CD4-positive, alpha-beta T cell treated with Interleukin-17A for 1 hour (primary cell): ENCODE measurements around the gene HPCAL1.

Experiments used
- DNase-seq: peaks from one replicate; pipeline ENCODE4 v3.0.0-alpha.2; 2020

The HPCAL1 gene

GRCh38 chr2:10410001-10410822 is 107.5 kb downstream of the HPCAL1 start:
- DNase-seq = no peak

- no peak for DNase-seq
Observed at GRCh38 chr2:10410823-10411437, 108.2 kb downstream of the HPCAL1 start.

DNA sequence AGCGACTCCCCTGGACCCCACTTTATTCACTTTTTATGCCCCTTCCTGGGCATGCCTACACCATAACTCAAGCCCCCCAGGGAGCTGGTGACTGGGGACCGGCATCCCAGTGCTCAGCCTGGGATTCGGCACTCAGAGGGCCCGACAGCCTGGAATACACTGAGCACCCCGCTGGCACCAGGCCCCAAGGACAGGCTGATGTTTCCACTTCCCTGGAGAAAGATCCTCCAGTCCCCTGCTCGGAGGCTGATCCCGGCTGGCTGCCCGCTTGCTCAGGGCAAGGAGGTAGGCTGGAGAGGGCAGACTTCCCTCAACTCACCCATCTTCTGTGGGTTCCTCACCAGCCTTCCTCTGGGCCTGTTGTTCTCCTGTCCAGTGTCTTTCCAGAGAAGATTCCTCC is 108.9 kb downstream of the HPCAL1 start:
- DNase-seq = no peak

- peak; percentile 35 for DNase-seq
Observed at GRCh38 chr2:10412380-10412779, 109.7 kb downstream of the HPCAL1 start.

- no peak for DNase-seq
Observed at GRCh38 chr2:10413503-10413902, 110.8 kb downstream of the HPCAL1 start.

DNA sequence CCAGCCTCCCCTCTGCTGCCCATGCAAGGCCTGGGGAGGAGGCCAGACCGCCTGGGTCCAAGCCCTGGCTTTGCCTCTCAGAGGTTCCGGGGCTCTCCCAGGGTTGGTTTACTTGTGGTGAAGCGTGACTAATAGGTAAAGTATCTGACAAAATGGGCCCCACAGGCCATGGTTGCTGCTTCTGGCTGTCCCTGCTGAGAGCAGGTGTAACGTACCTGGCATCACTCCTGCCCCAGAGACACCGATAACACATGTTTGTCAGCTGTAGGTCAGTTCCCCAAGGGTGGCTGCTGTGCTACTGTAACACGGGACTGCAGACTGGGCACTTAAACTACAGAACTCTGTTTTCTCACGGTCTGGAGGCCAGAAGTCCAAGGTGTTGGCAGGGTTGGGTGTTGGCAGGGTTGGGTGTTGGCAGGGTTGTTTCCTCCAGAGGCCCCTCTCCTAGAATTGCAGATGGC is 111.3 kb downstream of the HPCAL1 start:
- DNase-seq = no peak

GRCh38 chr2:10414591-10414990 is 111.9 kb downstream of the HPCAL1 start:
- no peak for DNase-seq

- DNase-seq = no peak
Observed at GRCh38 chr2:10415048-10415447, 112.3 kb downstream of the HPCAL1 start.

DNA sequence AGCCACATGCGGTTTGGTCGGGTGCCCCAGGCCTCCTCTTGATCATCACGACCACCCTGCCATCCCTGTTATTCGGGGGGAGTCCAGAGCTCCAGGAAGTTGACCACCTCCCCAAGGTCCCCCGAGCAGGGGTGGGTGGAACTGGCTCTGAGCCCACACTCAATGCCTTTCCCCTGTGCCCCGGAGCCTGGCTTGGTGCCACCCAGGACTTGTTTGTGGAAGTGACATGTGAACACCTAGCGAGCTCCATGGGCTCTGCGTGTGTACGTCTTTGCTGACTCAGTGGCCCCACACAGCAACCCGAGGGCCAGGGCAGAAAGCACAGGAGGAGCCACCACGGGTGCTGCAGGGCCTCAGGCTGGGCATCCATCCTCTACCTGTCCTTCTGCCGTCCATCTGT is 112.9 kb downstream of the HPCAL1 start:
- no peak for DNase-seq

DNA sequence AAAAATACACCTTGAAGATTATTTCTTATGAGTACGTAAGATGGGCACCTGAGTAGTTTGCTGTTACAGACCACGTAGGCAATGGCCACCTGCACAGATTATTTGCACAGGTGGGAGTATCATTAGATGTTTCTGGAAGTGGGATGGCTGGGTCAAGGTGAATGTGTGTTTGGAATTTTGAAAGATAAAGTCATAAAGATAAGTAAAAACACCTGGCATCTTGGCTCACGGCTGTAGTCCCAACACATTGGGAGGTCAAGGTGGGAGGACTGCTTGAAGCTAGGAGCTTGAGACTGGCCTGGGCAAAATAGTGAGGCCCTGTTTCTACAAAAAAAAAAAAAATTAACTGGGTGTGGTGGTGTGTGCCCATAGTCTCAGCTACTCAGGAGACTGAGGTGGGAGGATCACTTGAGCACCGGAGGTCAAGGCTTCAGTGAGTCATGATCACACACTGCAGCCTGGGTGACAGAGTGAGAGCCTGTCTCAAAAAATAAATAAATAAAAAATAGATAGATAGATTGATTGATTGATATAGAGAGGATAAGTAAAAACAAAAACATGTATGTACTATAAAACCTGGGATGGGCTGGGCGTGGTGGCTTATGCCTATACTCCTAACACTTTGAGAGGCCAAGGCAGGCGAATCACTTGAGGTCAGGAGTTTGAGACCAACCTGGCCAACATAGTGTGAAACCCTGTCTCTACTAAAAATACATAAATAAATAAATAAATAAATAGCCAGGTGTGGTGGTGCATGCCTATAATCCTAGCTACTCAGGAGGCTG is 115.0 kb downstream of the HPCAL1 start:
- DNase-seq = no peak

- no peak for DNase-seq
Observed at GRCh38 chr2:10419553-10420257, 117.0 kb downstream of the HPCAL1 start.

GRCh38 chr2:10422251-10422650 is 119.5 kb downstream of the HPCAL1 start:
- no peak for DNase-seq

GRCh38 chr2:10422732-10423399 is 120.2 kb downstream of the HPCAL1 start:
- DNase-seq = no peak

GRCh38 chr2:10423400-10423774 is 120.7 kb downstream of the HPCAL1 start:
- DNase-seq = no peak

GRCh38 chr2:10424051-10424450 is 121.3 kb downstream of the HPCAL1 start:
- no peak for DNase-seq

- DNase-seq = no peak
Observed at GRCh38 chr2:10424916-10425505, 122.3 kb downstream of the HPCAL1 start.

DNA sequence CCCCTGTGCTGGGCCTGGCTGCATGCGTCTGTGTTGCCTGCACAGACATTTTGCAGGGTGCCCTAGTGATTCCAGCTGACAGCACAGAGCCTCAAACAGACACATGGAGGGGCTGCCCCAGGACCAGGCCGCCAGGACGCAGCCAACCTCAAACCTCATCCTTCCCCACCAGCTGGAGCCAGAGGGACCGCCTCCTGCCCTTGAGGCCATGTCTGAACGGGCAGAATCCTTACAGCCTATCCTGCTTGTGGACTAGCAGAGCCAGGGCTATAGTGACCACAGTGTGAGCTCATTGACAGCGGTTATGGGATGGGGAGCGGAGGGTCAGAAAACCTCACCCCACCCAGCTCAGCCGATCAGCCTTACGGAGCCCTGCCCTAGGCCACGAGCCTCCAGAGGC is 123.0 kb downstream of the HPCAL1 start:
- DNase-seq = no peak

- DNase-seq = no peak
Observed at GRCh38 chr2:10426726-10427617, 124.3 kb downstream of the HPCAL1 start.

DNA sequence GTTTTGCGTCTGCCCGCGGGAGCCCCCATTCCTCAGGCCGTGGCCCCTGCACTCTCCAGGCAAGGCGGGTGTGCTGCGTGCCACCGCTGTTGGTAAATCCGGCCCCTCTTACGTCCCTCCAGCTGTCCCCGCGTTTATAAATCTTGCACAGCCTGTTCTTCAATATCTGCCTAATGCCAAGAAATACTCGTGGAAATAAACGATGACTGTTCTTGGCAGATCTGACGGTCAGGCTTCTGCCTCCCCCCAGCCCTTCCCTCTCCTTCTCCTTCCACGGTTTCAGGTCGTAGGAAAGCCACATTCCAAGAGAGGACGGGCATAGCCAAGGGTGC is 124.9 kb downstream of the HPCAL1 start:
- DNase-seq = no peak

GRCh38 chr2:10428355-10428754 is 125.7 kb downstream of the HPCAL1 start:
- no peak for DNase-seq

DNA sequence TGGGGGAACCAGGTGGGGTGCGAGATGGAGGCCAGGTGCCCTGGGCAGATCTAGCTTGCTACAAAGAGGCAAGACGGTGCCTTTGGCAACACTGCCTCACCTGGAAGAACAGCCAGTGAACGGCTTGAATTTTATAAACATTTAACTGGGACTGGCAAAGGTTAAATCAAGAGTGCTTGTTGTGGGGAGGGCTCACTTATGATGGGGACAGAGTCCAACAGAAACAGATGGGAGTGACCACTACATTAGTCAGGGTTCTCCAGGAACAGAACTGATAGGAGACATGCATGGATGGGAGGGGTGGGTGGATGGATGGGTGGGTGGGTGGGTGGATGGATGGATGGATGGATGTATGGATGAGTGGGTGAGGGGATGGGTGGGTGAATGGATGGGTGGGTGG is 126.2 kb downstream of the HPCAL1 start:
- no peak for DNase-seq
